Measurements from ENCODE around the gene STOML1. TPM values are rescaled to one million over a fixed set of nuclear protein-coding genes. Genes with fewer than 3 reads are reported as not detected.

Gene STOML1
- total RNA-seq, 2 experiments from 2014 or later = 10.8 to 10.9 TPM

DNA sequence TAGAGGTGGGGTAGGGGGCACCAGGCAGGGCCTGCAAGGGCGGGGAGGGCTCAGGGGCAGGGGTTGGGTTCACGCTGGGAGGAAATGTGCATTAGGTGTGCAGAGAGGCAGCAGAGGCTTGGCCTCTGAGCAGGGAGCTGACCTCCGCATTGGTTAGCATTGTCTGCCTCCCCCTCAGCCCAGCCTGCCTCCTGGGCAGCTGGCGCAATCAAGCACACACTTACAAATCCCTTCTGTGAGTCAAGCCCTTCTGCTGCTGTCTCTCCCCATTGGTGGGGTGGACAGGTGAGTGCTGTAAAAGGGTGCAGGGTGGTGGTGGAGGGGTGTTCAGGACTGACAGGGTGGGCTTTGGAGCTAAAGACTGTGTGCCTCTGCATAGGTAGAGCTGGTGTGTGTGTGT, 56.5 kb downstream of the STOML1 start:
- no peaks in the 10 kb centered on the region for H3K27me3 Mint-ChIP-seq (ENCODE audit: low read depth)
- CTCF ChIA-PET = interaction anchor here (0.9 to 3.4 kb wide), 7 partner anchors 8 to 61 kb away, joined by 3 to 16 read pairs (median 4); partner anchors contain the start of gene LOXL1
- POLR2A ChIA-PET = no interaction called here
- peaks cover 17% of the 10 kb centered on the region for H3K4me1 Mint-ChIP-seq (ENCODE audit: low read depth)
- no peaks in the 10 kb centered on the region for H3K36me3 Mint-ChIP-seq (ENCODE audit: low read depth)
- H3K9me3 Mint-ChIP-seq (ENCODE audit: insufficient read depth) = no peaks in the 10 kb centered on the region
- no peak overlapping the region for H3K4me3 Mint-ChIP-seq
- ATAC-seq (no peak), DNase-seq (no peak)
- H3K27ac Mint-ChIP-seq = no peak overlapping the region

DNA sequence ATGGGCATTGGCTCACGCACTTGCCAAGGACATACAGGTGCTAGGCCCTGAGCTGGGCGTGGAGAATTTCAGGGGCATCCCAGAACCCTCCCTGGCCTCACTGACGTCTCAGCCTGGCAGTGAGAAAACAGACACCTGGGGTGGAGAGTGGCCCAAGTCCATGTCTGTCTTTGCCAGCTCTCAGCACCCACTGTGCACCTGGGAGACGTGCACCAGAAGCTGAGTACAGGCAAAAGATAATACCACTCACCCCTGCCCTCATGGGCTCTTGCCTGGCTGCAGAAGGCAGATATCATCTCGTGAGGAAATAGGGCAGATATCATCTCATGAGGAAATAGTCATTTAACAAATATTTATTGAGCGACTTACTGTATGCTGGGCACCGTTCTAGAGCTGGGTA, 57.8 kb downstream of the STOML1 start:
- ChIA-PET CTCF (interaction anchor here (0.9 to 3.4 kb wide), 5 partner anchors 12 to 60 kb away, joined by 3 to 16 read pairs (median 4); no protein-coding TSS in a partner anchor), POLR2A (no interaction called here)
- DNase-seq = no peak
- Mint-ChIP-seq H3K27ac (no peak overlapping the region), H3K27me3 (ENCODE audit: low read depth) (no peaks in the 10 kb centered on the region), H3K4me3 (no peak overlapping the region), H3K36me3 (ENCODE audit: low read depth) (no peaks in the 10 kb centered on the region), H3K4me1 (ENCODE audit: low read depth) (peaks cover 30% of the 10 kb centered on the region), H3K9me3 (ENCODE audit: insufficient read depth) (no peaks in the 10 kb centered on the region)
- no peak for ATAC-seq

DNA sequence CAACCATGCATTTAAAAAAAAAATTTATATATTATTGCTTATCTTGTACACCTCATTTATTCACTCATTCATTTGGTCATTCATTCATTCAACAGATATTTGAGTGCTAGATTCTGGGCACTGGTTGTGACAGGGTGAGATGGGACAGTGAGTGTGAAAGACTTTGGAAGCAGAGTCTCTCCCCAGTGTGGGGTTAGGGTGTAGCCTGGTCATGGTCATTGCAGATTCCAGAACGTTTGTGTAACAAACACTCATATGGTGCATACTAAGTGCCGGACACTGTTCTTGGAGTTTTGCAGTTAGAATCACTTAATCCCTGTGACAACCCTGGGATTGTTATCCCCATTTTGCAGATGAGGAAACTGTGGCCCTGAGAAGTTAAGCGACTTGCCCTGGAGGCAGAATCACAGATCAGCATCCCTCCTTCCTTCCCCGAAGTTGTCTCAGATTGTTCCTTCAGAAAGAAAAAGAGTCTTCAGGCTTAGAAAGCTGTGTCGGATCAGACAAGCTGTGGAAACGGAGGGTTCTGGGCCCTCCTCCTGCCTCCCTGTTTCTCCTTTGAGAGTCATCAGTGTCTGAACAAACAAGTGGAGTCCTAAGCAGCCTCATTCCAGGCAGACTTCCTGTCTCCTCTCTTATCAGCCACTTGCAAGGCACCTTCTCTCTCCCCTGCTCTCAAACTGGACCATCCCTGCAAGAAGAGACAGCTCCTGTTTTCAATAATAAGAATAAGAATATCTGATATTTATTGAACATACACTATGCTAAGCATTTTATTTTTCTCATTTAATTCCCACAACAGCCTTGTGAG, 59.5 kb downstream of the STOML1 start:
- H3K4me3 Mint-ChIP-seq = no peak overlapping the region
- no peaks in the 10 kb centered on the region for H3K27me3 Mint-ChIP-seq (ENCODE audit: low read depth)
- H3K9me3 Mint-ChIP-seq (ENCODE audit: insufficient read depth) = no peaks in the 10 kb centered on the region
- ATAC-seq (no peak), DNase-seq (no peak)
- POLR2A ChIA-PET = no interaction called here
- H3K4me1 Mint-ChIP-seq (ENCODE audit: low read depth) = peaks cover 43% of the 10 kb centered on the region
- H3K36me3 Mint-ChIP-seq (ENCODE audit: low read depth) = no peaks in the 10 kb centered on the region
- no peak overlapping the region for H3K27ac Mint-ChIP-seq
- CTCF ChIA-PET = interaction anchor here (1.1 to 1.5 kb wide), 4 partner anchors 15 to 24 kb away, joined by 3 to 4 read pairs (median 3); no protein-coding TSS in a partner anchor

DNA sequence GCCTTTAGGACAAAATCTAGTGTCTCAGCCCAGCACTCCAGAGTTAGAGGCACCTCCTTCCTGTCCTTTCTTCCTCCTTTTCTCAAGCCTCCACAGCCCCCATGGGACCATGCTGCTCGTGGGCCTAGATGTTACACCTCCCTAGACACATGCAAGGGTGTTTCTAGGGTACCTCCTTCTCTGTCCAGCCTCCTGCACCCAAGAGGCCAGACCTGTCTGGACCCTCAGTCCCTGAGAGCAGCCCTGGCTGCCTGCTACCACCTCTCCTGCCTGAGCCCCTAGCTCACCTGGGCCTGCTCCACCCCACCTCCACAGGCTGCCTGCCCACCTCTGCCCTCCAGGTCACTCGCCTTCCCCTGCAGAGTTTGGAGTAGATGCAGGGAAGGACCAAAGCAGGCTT, 60.7 kb downstream of the STOML1 start:
- ChIA-PET CTCF (interaction anchor here (0.8 to 5.0 kb wide), 3 partner anchors 14 to 33 kb away, joined by 3 to 54 read pairs (median 3); no protein-coding TSS in a partner anchor), POLR2A (no interaction called here)
- Mint-ChIP-seq H3K9me3 (ENCODE audit: insufficient read depth) (no peaks in the 10 kb centered on the region), H3K27me3 (ENCODE audit: low read depth) (no peaks in the 10 kb centered on the region), H3K36me3 (ENCODE audit: low read depth) (no peaks in the 10 kb centered on the region), H3K27ac (peak overlapping the region; percentile 60), H3K4me3 (no peak overlapping the region), H3K4me1 (ENCODE audit: low read depth) (peaks cover 43% of the 10 kb centered on the region)
- no peak for DNase-seq
- ATAC-seq = no peak

DNA sequence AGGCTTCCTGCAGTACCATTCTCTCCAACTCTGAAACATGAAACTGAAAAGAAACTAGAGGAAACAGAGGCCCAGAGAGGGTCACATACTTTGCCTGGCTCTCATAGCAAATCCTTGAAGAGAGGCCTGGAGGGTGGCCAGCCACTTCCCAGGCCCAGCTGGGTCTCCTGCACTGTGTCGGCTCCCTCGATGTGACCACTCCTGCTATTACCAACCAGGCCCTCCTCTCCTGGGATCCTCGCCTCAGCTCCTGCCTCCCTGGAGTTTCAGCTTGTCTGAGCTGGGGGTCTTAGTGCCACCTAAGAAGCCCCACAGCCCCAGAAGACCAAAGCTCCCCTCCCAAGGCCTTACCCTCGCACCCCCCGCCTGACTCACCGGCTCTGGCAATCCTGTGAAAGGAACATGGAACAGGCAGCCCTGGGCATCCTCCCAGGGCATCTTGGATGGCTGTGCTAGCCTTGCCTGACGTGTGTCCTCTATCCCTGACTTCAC, 61.3 kb downstream of the STOML1 start:
- H3K27ac Mint-ChIP-seq = peak overlapping the region; percentile 42
- ATAC-seq (no peak), DNase-seq (no peak)
- ChIA-PET POLR2A (no interaction called here), CTCF (interaction anchor here (0.8 to 5.0 kb wide), 2 partner anchors 23 to 33 kb away, joined by 3 to 54 read pairs; no protein-coding TSS in a partner anchor)
- H3K9me3 Mint-ChIP-seq (ENCODE audit: insufficient read depth) = no peaks in the 10 kb centered on the region
- H3K4me3 Mint-ChIP-seq = no peak overlapping the region
- H3K27me3 Mint-ChIP-seq (ENCODE audit: low read depth) = no peaks in the 10 kb centered on the region
- H3K36me3 Mint-ChIP-seq (ENCODE audit: low read depth) = no peaks in the 10 kb centered on the region
- H3K4me1 Mint-ChIP-seq (ENCODE audit: low read depth) = peaks cover 44% of the 10 kb centered on the region

DNA sequence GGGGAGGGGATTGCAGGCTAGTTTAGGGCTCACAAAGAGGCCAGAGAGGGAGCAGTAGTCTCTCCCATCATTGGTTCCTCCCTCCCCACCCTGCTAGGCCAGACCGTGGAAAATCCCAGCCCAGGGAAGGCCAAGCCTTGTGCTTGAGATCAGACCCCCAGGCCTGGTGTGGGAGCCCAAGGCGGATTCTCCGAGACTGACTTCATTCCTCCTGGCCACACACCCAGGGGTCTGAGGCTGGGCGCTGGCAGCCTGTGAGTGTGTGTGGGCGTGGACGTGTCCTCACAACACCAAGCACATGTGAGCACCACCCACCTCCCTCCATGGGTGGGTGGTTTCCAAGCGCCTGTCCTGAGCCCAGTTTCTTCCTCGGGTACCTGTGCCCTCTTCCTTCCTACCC, 61.7 kb downstream of the STOML1 start:
- ChIA-PET POLR2A (no interaction called here), CTCF (interaction anchor here (3.6 to 5.0 kb wide), 2 partner anchors 22 to 34 kb away, joined by 20 to 54 read pairs; no protein-coding TSS in a partner anchor)
- Mint-ChIP-seq H3K36me3 (ENCODE audit: low read depth) (no peaks in the 10 kb centered on the region), H3K27ac (peak overlapping the region; percentile 89), H3K9me3 (ENCODE audit: insufficient read depth) (no peaks in the 10 kb centered on the region), H3K4me3 (no peak overlapping the region), H3K27me3 (ENCODE audit: low read depth) (no peaks in the 10 kb centered on the region), H3K4me1 (ENCODE audit: low read depth) (peaks cover 49% of the 10 kb centered on the region)
- no peak for DNase-seq
- no peak for ATAC-seq

DNA sequence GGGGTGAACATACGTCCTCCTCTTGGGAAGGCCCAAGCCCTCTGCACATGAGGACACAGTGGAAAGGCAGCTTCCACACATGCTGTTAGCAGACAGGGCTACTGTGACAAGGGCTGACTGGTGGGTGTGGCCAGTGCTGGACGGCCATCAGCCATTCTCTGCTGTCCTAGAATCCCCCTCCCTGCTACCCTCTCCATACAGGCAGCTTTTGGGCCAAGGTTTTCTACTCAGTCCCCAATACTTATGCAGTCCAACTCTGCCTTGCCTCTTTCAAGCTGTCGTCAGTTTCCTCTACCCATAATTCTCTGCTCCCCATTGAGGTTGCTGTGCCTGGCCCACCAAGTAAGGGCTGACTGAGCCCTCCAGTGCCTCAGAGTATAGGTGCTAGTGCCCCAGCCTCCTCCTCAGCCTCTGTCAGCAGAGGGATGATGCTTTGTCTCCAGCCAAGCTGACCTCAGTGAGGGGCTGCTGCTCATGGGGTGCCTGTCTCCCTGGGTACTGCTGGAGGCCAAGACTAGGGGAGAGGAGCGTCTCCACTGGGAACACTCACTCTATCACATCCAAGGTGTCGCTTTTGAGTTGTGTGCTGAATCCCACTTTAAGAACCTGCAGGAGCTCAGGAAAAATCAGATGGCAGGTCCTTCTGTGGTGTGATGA, 63.0 kb downstream of the STOML1 start:
- ChIA-PET CTCF (interaction anchor here (0.7 to 5.0 kb wide), 12 partner anchors 10 to 65 kb away, joined by 3 to 54 read pairs (median 4); partner anchors contain the start of genes PML and TBC1D21), POLR2A (no interaction called here)
- Mint-ChIP-seq H3K4me1 (ENCODE audit: low read depth) (peaks cover 59% of the 10 kb centered on the region), H3K27ac (peak overlapping the region; percentile 89), H3K4me3 (peak overlapping the region; percentile 66), H3K27me3 (ENCODE audit: low read depth) (no peaks in the 10 kb centered on the region), H3K36me3 (ENCODE audit: low read depth) (no peaks in the 10 kb centered on the region), H3K9me3 (ENCODE audit: insufficient read depth) (no peaks in the 10 kb centered on the region)
- DNase-seq (peak; percentile 50), ATAC-seq (no peak)

Other genes with a start within 250 kb of the STOML1 start
- not detected for gene INSYN1, start 238.9 kb downstream of the STOML1 start, total RNA-seq
- not detected for gene TBC1D21, start 118.7 kb downstream of the STOML1 start, total RNA-seq
- gene LOXL1, start 65.8 kb downstream of the STOML1 start, total RNA-seq = 1 to 10 TPM; 5.9 to 8.4 TPM
- gene PML, start 2.4 kb upstream of the STOML1 start, total RNA-seq = 100 to 1,000 TPM; 108 to 115 TPM
- not detected for gene GOLGA6A, start 90.3 kb upstream of the STOML1 start, total RNA-seq
- gene ISLR2, start 138.3 kb upstream of the STOML1 start, total RNA-seq = not detected
- not detected for gene ISLR, start 181.4 kb upstream of the STOML1 start, total RNA-seq
- gene STRA6, start 210.5 kb upstream of the STOML1 start, total RNA-seq = not detected
- not detected for gene CCDC33, start 244.0 kb upstream of the STOML1 start, total RNA-seq

All from activated CD8-positive, alpha-beta T cell treated with anti-CD3 and anti-CD28 coated beads, Interleukin-2, amount 10 ng/mL, durations not matched to agents 7 days and 5 days (primary cell).